SU-DHL-6 (cell line): Measurements from ENCODE around the gene SLC25A13.

ENCODE experiments used
- H2AFZ ChIP-seq: fragments of 200-600 bp; sonication (generic); 2 replicates; pipeline ENCODE4 v1.6.1; 2014; ENCODE audit warnings: low read depth, mild to moderate bottlenecking, moderate library complexity, mixed read lengths, antibody characterized with exemption, low read length; ENCODE audit not compliant: severe bottlenecking
- H3F3A ChIP-seq: fragments of 200-600 bp; shearing (Covaris generic); 2 replicates; pipeline ENCODE4 v1.6.0; 2016; ENCODE audit warnings: antibody characterized with exemption, mild to moderate bottlenecking; ENCODE audit not compliant: insufficient read depth
- H3K27ac ChIP-seq: fragments of 200-600 bp; sonication (generic); 2 replicates; pipeline ENCODE4 v1.5.1; 2016; ENCODE audit warnings: low read depth, mild to moderate bottlenecking, low read length, moderate library complexity, mixed read lengths
- H3K27me3 ChIP-seq: fragments of 200-600 bp; sonication (generic), shearing (Covaris generic); 2 replicates; pipeline ENCODE4 v1.6.0; 2014; ENCODE audit warnings: mild to moderate bottlenecking, low read length
- H3K36me3 ChIP-seq: fragments of 200-600 bp; sonication (generic); 2 replicates; pipeline ENCODE4 v1.6.1; 2014; ENCODE audit warnings: mild to moderate bottlenecking, low read length, mixed read lengths
- H3K4me2 ChIP-seq: fragments of 300-600, 200-600 bp; shearing (Covaris generic), sonication (generic); 2 replicates; pipeline ENCODE4 v1.6.0; 2014; ENCODE audit warnings: low read length, low read depth, mild to moderate bottlenecking; ENCODE audit not compliant: poor library complexity, severe bottlenecking
- H3K4me3 ChIP-seq: fragments of 200-600 bp; sonication (generic); 2 replicates; pipeline ENCODE4 v1.5.1; 2014; ENCODE audit warnings: antibody characterized with exemption, low read length, mild to moderate bottlenecking, mixed read lengths; ENCODE audit not compliant: insufficient read depth, poor library complexity, severe bottlenecking
- H3K79me2 ChIP-seq: fragments of 200-600 bp; sonication (generic); 2 replicates; pipeline ENCODE4 v1.6.1; 2014; ENCODE audit warnings: mild to moderate bottlenecking, low read length, moderate library complexity; ENCODE audit not compliant: insufficient read depth
- H3K9ac ChIP-seq: fragments of 200-600 bp; sonication (generic); 2 replicates; pipeline ENCODE4 v1.7.0; 2014; ENCODE audit warnings: mild to moderate bottlenecking, low read length
- H3K9me2 ChIP-seq: fragments of 200-600 bp; sonication (generic); replicated peaks from 2 replicates; pipeline ENCODE4 v1.6.1; 2014; ENCODE audit warnings: low read length; ENCODE audit not compliant: insufficient read depth
- H3K9me3 ChIP-seq: fragments of 200-600 bp; sonication (generic); 2 replicates; pipeline ENCODE4 v1.6.1; 2014; ENCODE audit warnings: low read length, mixed read lengths; ENCODE audit not compliant: insufficient read depth
- H4K20me1 ChIP-seq: fragments of 200-600 bp; sonication (generic); 2 replicates; pipeline ENCODE4 v1.6.1; 2014; ENCODE audit warnings: low read depth, mild to moderate bottlenecking, antibody characterized with exemption, low read length, moderate library complexity, mixed read lengths
- CTCF ChIP-seq: fragments of 200-600 bp; sonication (generic); IDR thresholded peaks from one replicate; pipeline ENCODE4 v1.5.1; 2017; ENCODE audit warnings: antibody characterized with exemption, mild to moderate bottlenecking, low read length, moderate library complexity; ENCODE audit not compliant: insufficient read depth, poor library complexity, severe bottlenecking
- EZH2phosphoT487 ChIP-seq: fragments of 200-600 bp; sonication (generic), shearing (Covaris generic); conservative IDR thresholded peaks from 2 replicates; pipeline ENCODE4 v1.6.1; 2018; ENCODE audit warnings: mild to moderate bottlenecking, antibody characterized with exemption, low read length, moderate library complexity, mixed read lengths

SLC25A13 gene

GRCh38 chr7:96300986-96301385 is 20.9 kb downstream of the SLC25A13 start:
- Histone ChIP-seq H3K27ac (no peak overlapping the region), H3K4me2 (no peak overlapping the region), H4K20me1 (no peaks in the 10 kb centered on the region), H3K79me2 (peaks cover 53% of the 10 kb centered on the region), H3K4me3 (no peak overlapping the region), H3K36me3 (no peaks in the 10 kb centered on the region), H3K9me2 (no peaks in the 10 kb centered on the region), H3K27me3 (no peaks in the 10 kb centered on the region), H3K9ac (no peak overlapping the region), H3F3A (peaks cover 4% of the 10 kb centered on the region; the same call in 1 of the 2 replicates), H3K9me3 (no peaks in the 10 kb centered on the region), H2AFZ (no peak overlapping the region)
- no peak for TF ChIP-seq CTCF

DNA sequence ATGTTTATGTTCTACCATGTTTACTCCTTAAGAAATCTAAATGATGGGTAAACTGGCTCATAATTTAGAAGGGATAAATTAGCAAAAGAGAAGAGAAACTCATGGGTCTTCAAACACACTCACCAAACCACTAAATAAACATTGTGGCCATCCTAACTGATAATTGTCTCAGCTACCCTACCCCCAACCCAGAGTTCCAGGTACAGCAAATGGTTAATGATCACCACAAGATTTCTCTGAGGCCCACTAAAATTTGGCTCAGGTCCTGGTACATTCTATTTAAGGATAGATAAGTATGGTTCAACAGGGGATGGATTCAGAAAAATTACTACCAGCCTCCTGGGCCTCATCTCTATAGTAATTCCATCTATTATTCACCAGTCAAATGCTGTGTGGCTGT is 21.4 kb downstream of the SLC25A13 start:
- H3K27me3 ChIP-seq = no peaks in the 10 kb centered on the region
- no peak overlapping the region for H3K4me2 ChIP-seq
- H3F3A ChIP-seq = peaks cover 4% of the 10 kb centered on the region; the same call in 1 of the 2 replicates
- TF ChIP-seq CTCF = no peak
- no peak for TF ChIP-seq EZH2phosphoT487
- no peaks in the 10 kb centered on the region for H3K9me2 ChIP-seq
- H2AFZ ChIP-seq = no peak overlapping the region
- H3K36me3 ChIP-seq = peaks cover under 1% of the 10 kb centered on the region; the same call in 1 of the 2 replicates
- H3K79me2 ChIP-seq = peaks cover 49% of the 10 kb centered on the region
- H3K9ac ChIP-seq = no peak overlapping the region
- H3K27ac ChIP-seq = no peak overlapping the region
- no peak overlapping the region for H3K4me3 ChIP-seq
- no peaks in the 10 kb centered on the region for H3K9me3 ChIP-seq
- H4K20me1 ChIP-seq = no peaks in the 10 kb centered on the region

- TF ChIP-seq EZH2phosphoT487 (no peak), CTCF (no peak)
- Histone ChIP-seq H3K79me2 (peaks cover 44% of the 10 kb centered on the region), H4K20me1 (no peaks in the 10 kb centered on the region)
These were observed 22.4 kb downstream of the SLC25A13 start for GRCh38 chr7:96299496-96299895.

More at GRCh38 chr7:96299496-96299895, 22.4 kb downstream of the SLC25A13 start:
- no peak overlapping the region for H3K4me2 ChIP-seq
- H3K9ac ChIP-seq = no peak overlapping the region
- no peaks in the 10 kb centered on the region for H3K9me3 ChIP-seq
- H3K27me3 ChIP-seq = no peaks in the 10 kb centered on the region
- no peaks in the 10 kb centered on the region for H3K9me2 ChIP-seq
- peaks cover 4% of the 10 kb centered on the region; the same call in 1 of the 2 replicates for H3F3A ChIP-seq
- no peak overlapping the region for H3K27ac ChIP-seq
- H3K36me3 ChIP-seq = peaks cover 4% of the 10 kb centered on the region; the same call in 1 of the 2 replicates
- no peak overlapping the region for H3K4me3 ChIP-seq
- H2AFZ ChIP-seq = no peak overlapping the region
